IPS DF 6.9 (cell line): ENCODE results near the gene CXorf58.
"Not testable (repeated sequence)": the region's sequence is repeated elsewhere in the genome, so short reads cannot be mapped to it uniquely, and the experiment has no call there.

Experiments used
- DNase-seq: peaks from one replicate; pipeline ENCODE4 v3.0.0-alpha.2; 2013; ENCODE audit warnings: low read depth, low spot score
- H3K27ac ChIP-seq: one replicate; pipeline ENCODE4 v1.5.1; 2013; ENCODE audit warnings: low read length, control low read depth
- H3K27me3 ChIP-seq: 2 replicates; pipeline ENCODE4 v1.6.1; 2013; ENCODE audit warnings: mild to moderate bottlenecking, low read length; ENCODE audit not compliant: control insufficient read depth, insufficient read depth
- H3K36me3 ChIP-seq: 2 replicates; pipeline ENCODE4 v1.6.1; 2013; ENCODE audit warnings: low read length; ENCODE audit not compliant: control insufficient read depth, insufficient read depth
- H3K4me1 ChIP-seq: 2 replicates; pipeline ENCODE4 v1.6.1; 2013; ENCODE audit warnings: low read length; ENCODE audit not compliant: control insufficient read depth, insufficient read depth
- H3K4me3 ChIP-seq: 2 replicates; pipeline ENCODE4 v1.5.1; 2013; ENCODE audit warnings: mild to moderate bottlenecking, low read length
- H3K9me3 ChIP-seq: 2 replicates; pipeline ENCODE4 v1.6.1; 2013; ENCODE audit warnings: low read length, inconsistent platforms; ENCODE audit not compliant: control insufficient read depth, insufficient read depth
- WGBS: extraction: QIAGEN DNeasy Blood & Tissue Kit; methylation state at CpG from one replicate; pipeline ENCODE4 v1.1.7; 2013; ENCODE audit warnings: mixed read lengths, missing lambda C conversion rate; ENCODE audit not compliant: insufficient read length, insufficient coverage; 5-methylcytosine and 5-hydroxymethylcytosine counted together

Gene CXorf58

GRCh38 chrX:23952984-23953907 lies 45.4 kb downstream of the CXorf58 start:
- H3K9me3 ChIP-seq: no peaks in the 10 kb centered on the region
- no peaks in the 10 kb centered on the region for H3K27me3 ChIP-seq
- WGBS: no CpG with 5 or more reads among the region's 9 CpGs
- H3K27ac ChIP-seq: no peak overlapping the region
- no peaks in the 10 kb centered on the region for H3K36me3 ChIP-seq
- no peak overlapping the region for H3K4me3 ChIP-seq
- no peak for DNase-seq
- no peaks in the 10 kb centered on the region for H3K4me1 ChIP-seq

- WGBS: no CpG with 5 or more reads among the region's 11 CpGs
- DNase-seq: no peak
- no peaks in the 10 kb centered on the region for H3K36me3 ChIP-seq
- no peaks in the 10 kb centered on the region for H3K27me3 ChIP-seq
- H3K4me3 ChIP-seq: no peak overlapping the region
- H3K4me1 ChIP-seq: no peaks in the 10 kb centered on the region
- no peaks in the 10 kb centered on the region for H3K9me3 ChIP-seq
- H3K27ac ChIP-seq: no peak overlapping the region
Observed at GRCh38 chrX:23953908-23954269, 46.1 kb downstream of the CXorf58 start.

- no peaks in the 10 kb centered on the region for H3K36me3 ChIP-seq
- no CpG with 5 or more reads among the region's 4 CpGs for WGBS
- no peak overlapping the region for H3K27ac ChIP-seq
- H3K9me3 ChIP-seq: no peaks in the 10 kb centered on the region
- H3K4me1 ChIP-seq: no peaks in the 10 kb centered on the region
- DNase-seq: no peak
- H3K4me3 ChIP-seq: no peak overlapping the region
- H3K27me3 ChIP-seq: no peaks in the 10 kb centered on the region
Observed at GRCh38 chrX:23954396-23954795, 46.6 kb downstream of the CXorf58 start.

GRCh38 chrX:23959781-23960180 lies 52.0 kb downstream of the CXorf58 start:
- Histone ChIP-seq H3K4me3 (no peak overlapping the region), H3K4me1 (no peaks in the 10 kb centered on the region), H3K36me3 (no peaks in the 10 kb centered on the region), H3K27ac (no peak overlapping the region), H3K9me3 (no peaks in the 10 kb centered on the region), H3K27me3 (no peaks in the 10 kb centered on the region)
- WGBS: no CpG with 5 or more reads among the region's 3 CpGs
- DNase-seq: no peak

DNA sequence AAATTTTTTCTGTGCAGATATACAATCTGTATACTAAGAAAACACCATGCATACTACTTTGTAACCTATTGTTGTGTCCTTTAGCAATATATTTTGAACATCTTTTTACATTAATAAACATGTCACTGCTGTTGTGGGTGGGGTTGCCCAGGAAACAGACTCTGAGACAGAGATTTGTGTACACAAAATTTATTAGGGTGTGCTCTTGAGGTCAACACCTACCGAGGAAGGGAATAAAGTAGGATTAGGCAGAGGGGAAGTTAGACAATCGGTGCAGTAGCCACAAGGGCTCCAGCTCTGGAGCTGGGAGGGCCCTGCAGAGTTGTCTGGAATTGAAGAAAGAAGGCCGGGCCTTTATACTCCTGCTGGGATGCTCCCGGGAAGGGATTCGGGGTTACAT lies 56.4 kb downstream of the CXorf58 start:
- Histone ChIP-seq H3K9me3 (no peaks in the 10 kb centered on the region), H3K27me3 (no peaks in the 10 kb centered on the region), H3K27ac (no peak overlapping the region), H3K36me3 (no peaks in the 10 kb centered on the region), H3K4me1 (no peaks in the 10 kb centered on the region), H3K4me3 (no peak overlapping the region)
- no CpG with 5 or more reads among the region's 5 CpGs for WGBS
- DNase-seq: no peak

- H3K27ac ChIP-seq, H3K36me3 ChIP-seq, H3K27me3 ChIP-seq, DNase-seq, H3K9me3 ChIP-seq, H3K4me1 ChIP-seq, H3K4me3 ChIP-seq: not testable (repeated sequence)
- WGBS: no CpG with 5 or more reads among the region's 8 CpGs
Observed at GRCh38 chrX:23965630-23966029, 57.8 kb downstream of the CXorf58 start.

DNA sequence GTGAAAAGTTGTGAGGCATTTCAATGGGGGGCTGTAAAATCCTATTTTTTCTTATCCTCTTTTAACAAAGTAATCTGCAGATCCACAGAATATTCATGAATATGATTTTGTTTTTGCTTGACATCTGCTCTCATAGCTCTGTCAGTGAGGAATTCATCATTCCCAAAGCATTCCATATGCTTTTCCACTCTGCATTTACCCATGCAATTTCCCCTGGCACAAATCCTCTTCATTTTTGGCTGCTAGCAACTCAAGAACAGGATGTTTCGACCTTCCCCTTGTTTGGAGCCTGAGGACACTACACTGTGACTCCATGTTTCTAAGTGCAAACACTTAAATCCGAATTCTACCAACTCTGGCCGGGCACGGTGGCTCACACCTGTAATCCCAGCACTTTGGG lies 70.7 kb downstream of the CXorf58 start:
- no CpG with 5 or more reads among the region's 4 CpGs for WGBS

DNA sequence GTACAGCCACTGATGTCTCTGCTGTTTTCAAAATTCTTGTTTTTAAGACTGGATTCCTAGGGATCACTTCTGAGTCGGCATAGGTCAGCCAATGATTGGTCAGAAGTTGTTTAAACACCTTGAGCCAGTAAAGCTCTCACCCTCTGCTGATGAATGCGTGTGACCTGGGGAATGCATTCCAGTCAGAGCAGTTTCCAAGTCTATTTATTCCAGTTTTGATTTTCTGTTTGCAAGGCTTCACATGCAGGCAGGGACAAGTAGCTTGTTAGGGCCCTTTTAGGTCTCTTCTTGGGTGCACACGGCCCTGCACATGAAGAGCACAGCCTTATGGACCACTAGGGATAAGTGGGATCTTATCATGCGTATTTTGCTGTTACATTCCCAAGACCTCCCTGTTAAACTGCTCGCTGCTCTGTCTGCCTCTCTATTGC lies 72.2 kb downstream of the CXorf58 start:
- no peak overlapping the region for H3K27ac ChIP-seq
- no peaks in the 10 kb centered on the region; the same call in 1 of the 2 replicates for H3K4me1 ChIP-seq
- no peaks in the 10 kb centered on the region for H3K27me3 ChIP-seq
- no peaks in the 10 kb centered on the region for H3K9me3 ChIP-seq
- whole genome bisulfite sequencing: no CpG with 5 or more reads among the region's 5 CpGs
- DNase-seq: no peak
- H3K4me3 ChIP-seq: no peak overlapping the region
- H3K36me3 ChIP-seq: no peaks in the 10 kb centered on the region

More for the DNA sequence above, 70.7 kb downstream of the CXorf58 start:
- Histone ChIP-seq H3K9me3 (no peaks in the 10 kb centered on the region), H3K36me3 (no peaks in the 10 kb centered on the region), H3K4me1 (no peaks in the 10 kb centered on the region; the same call in 1 of the 2 replicates), H3K27me3 (no peaks in the 10 kb centered on the region), H3K4me3 (no peak overlapping the region), H3K27ac (no peak overlapping the region)
- no peak for DNase-seq

DNA sequence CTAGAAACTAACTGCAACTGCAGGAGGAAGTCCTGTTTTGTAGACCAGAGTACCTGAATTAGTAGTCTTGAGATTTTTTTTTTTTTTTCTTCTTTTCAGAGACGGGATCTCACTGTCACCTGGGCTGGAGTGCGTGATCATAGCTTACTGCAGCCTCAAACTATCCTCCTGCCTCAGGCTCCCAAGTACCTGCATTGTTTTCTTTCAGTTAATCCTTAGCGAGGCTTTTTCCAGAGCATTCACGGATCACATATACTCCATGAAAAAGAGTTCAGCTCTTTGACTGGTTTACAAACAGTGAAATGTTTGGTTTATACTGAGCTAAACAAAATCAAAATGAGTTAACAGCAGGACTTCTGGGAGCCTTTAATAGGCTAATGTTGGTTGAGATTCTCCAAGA lies 73.4 kb downstream of the CXorf58 start:
- H3K27ac ChIP-seq: no peak overlapping the region
- H3K4me3 ChIP-seq: no peak overlapping the region
- no peaks in the 10 kb centered on the region for H3K27me3 ChIP-seq
- H3K36me3 ChIP-seq: no peaks in the 10 kb centered on the region
- DNase-seq: no peak
- H3K9me3 ChIP-seq: no peaks in the 10 kb centered on the region
- WGBS: no CpG with 5 or more reads among the region's 4 CpGs
- no peaks in the 10 kb centered on the region; the same call in 1 of the 2 replicates for H3K4me1 ChIP-seq

GRCh38 chrX:23981711-23982110 lies 73.9 kb downstream of the CXorf58 start:
- H3K9me3 ChIP-seq: no peaks in the 10 kb centered on the region
- no peak overlapping the region for H3K4me3 ChIP-seq
- no peaks in the 10 kb centered on the region for H3K27me3 ChIP-seq
- H3K36me3 ChIP-seq: no peaks in the 10 kb centered on the region
- H3K27ac ChIP-seq: no peak overlapping the region
- H3K4me1 ChIP-seq: no peaks in the 10 kb centered on the region; the same call in 1 of the 2 replicates
- no peak for DNase-seq
- no CpG with 5 or more reads among the region's 2 CpGs for WGBS

DNA sequence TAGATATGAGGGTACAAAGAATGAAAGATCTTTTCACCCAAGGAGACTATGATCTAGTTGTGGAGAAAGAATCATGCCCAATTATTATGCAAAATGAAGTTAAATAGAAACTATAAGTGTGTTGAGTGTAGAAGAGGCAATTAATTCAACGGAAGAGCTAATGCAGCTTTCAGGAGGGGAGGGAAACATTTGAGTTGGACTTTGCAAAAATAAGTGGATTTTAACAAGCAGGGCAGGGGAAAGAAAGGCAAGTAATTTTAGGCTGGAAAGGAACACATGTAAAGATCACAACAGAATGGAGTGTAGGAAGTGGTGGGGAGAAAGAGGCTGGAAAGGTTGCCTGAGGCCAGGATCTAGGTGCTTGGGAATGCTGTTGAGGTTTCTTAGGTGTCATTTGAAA lies 75.1 kb downstream of the CXorf58 start:
- no CpG with 5 or more reads among the region's 1 CpG for WGBS

More for the DNA sequence above, 75.1 kb downstream of the CXorf58 start:
- no peaks in the 10 kb centered on the region for H3K27me3 ChIP-seq
- no peak for DNase-seq
- H3K9me3 ChIP-seq: no peaks in the 10 kb centered on the region
- H3K27ac ChIP-seq: no peak overlapping the region
- H3K4me1 ChIP-seq: no peaks in the 10 kb centered on the region; the same call in 1 of the 2 replicates
- H3K4me3 ChIP-seq: no peak overlapping the region
- no peaks in the 10 kb centered on the region for H3K36me3 ChIP-seq
